ENCODE results near the gene UBASH3B. TPM values are rescaled to one million over a fixed set of nuclear protein-coding genes. Genes with fewer than 3 reads are reported as not detected.
A peak's percentile ranks its signal among the peaks of the same experiment; 100 is the strongest.

UBASH3B gene
- total RNA-seq, 2 donors from 2014 or later = 0.78 to 12.9 TPM

- no peaks in the 10 kb centered on the region for H3K9me3 ChIP-seq
- intact Hi-C loops (cut with DNase I) = no loop called here
- DNase-seq (no peak), ATAC-seq (no peak)
- TF ChIP-seq POLR2A (IDR thresholded peaks at IDR 0.05) (no peak), CTCF (IDR thresholded peaks at IDR 0.05) (no peak)
- no peaks in the 10 kb centered on the region for H3K36me3 ChIP-seq (replicated peaks in 1 of 2; ENCODE audit: insufficient read depth in 1 of 2, low read depth in 2 of 2)
- no peaks in the 10 kb centered on the region for H3K4me1 ChIP-seq
- no peaks in the 10 kb centered on the region for H3K27me3 ChIP-seq
- H3K27ac ChIP-seq = no peak overlapping the region
- H3K4me3 ChIP-seq = no peak overlapping the region
These were observed 181.4 kb downstream of the UBASH3B start for GRCh38 chr11:122836916-122837315.

- DNase-seq (no peak), ATAC-seq (no peak)
- 69 to 70% methylated on average over 4 of the region's 4 CpGs for whole genome bisulfite sequencing, 2 donors
- Histone ChIP-seq H3K27me3 (no peaks in the 10 kb centered on the region), H3K4me3 (no peak overlapping the region), H3K36me3 (replicated peaks in 1 of 2; ENCODE audit: insufficient read depth in 1 of 2, low read depth in 2 of 2) (no peaks in the 10 kb centered on the region), H3K27ac (no peak overlapping the region), H3K9me3 (no peaks in the 10 kb centered on the region), H3K4me1 (no peaks in the 10 kb centered on the region)
- TF ChIP-seq CTCF (IDR thresholded peaks at IDR 0.05) (no peak), POLR2A (IDR thresholded peaks at IDR 0.05) (no peak)
- intact Hi-C loops (cut with DNase I) = no loop called here
These were observed 182.2 kb downstream of the UBASH3B start for GRCh38 chr11:122837528-122838346.

- ATAC-seq (no peak), DNase-seq (peak in 1 of 4 donors; percentile 12)
- intact Hi-C loops (cut with DNase I) = no loop called here
- Histone ChIP-seq H3K4me1 (no peaks in the 10 kb centered on the region), H3K36me3 (replicated peaks in 1 of 2; ENCODE audit: insufficient read depth in 1 of 2, low read depth in 2 of 2) (no peaks in the 10 kb centered on the region), H3K9me3 (no peaks in the 10 kb centered on the region), H3K27ac (no peak overlapping the region), H3K4me3 (no peak overlapping the region), H3K27me3 (no peaks in the 10 kb centered on the region)
- WGBS, 2 donors = 31 to 41% methylated on average over 10 of the region's 10 CpGs
- TF ChIP-seq POLR2A (IDR thresholded peaks at IDR 0.05) = no peak
- TF ChIP-seq CTCF (IDR thresholded peaks at IDR 0.05) = no peak
These were observed 188.0 kb downstream of the UBASH3B start for GRCh38 chr11:122843281-122844141.

- intact Hi-C loops (cut with DNase I) = no loop called here
- Histone ChIP-seq H3K9me3 (no peaks in the 10 kb centered on the region), H3K4me3 (no peak overlapping the region), H3K27ac (no peak overlapping the region), H3K4me1 (no peaks in the 10 kb centered on the region), H3K27me3 (no peaks in the 10 kb centered on the region), H3K36me3 (replicated peaks in 1 of 2; ENCODE audit: insufficient read depth in 1 of 2, low read depth in 2 of 2) (no peaks in the 10 kb centered on the region)
- DNase-seq (no peak), ATAC-seq (no peak)
- TF ChIP-seq POLR2A (IDR thresholded peaks at IDR 0.05) = no peak
- no peak for TF ChIP-seq CTCF (IDR thresholded peaks at IDR 0.05)
- WGBS, 2 donors = 27 to 61% methylated on average over 1 of the region's 1 CpG
These were observed 191.9 kb downstream of the UBASH3B start for GRCh38 chr11:122847466-122847865.
